Kidney capillary endothelial cell (primary cell): ENCODE measurements around the gene COASY.
A peak's percentile ranks its signal among the peaks of the same experiment; 100 is the strongest.
"Not testable (repeated sequence)": the region's sequence is repeated elsewhere in the genome, so short reads cannot be mapped to it uniquely, and the experiment has no call there.

ENCODE experiments used
- DNase-seq: peaks from one replicate; pipeline ENCODE4 v3.0.0-alpha.2; 2018; ENCODE audit warnings: low spot score

Gene COASY

GRCh38 chr17:42553161-42553818 is 8.7 kb upstream of the COASY start:
- DNase-seq: no peak

GRCh38 chr17:42553866-42554249 is 8.1 kb upstream of the COASY start:
- DNase-seq: no peak

GRCh38 chr17:42554250-42555121 is 7.5 kb upstream of the COASY start:
- peak; percentile 80 for DNase-seq

- no peak for DNase-seq
Observed at GRCh38 chr17:42555122-42555622, 6.8 kb upstream of the COASY start.

GRCh38 chr17:42555961-42556617 is 5.9 kb upstream of the COASY start:
- not testable (repeated sequence) for DNase-seq

- no peak for DNase-seq
Observed at GRCh38 chr17:42559075-42559474, 2.9 kb upstream of the COASY start.

GRCh38 chr17:42560246-42560645 is 1.7 kb upstream of the COASY start:
- DNase-seq: no peak

- DNase-seq: no peak
Observed at GRCh38 chr17:42562388-42563142, 617 bp downstream of the COASY start.

- no peak for DNase-seq
Observed at GRCh38 chr17:42563143-42563509, 1.2 kb downstream of the COASY start.

- DNase-seq: no peak
Observed at GRCh38 chr17:42563543-42563942, 1.6 kb downstream of the COASY start.

GRCh38 chr17:42563950-42564349 is 2.0 kb downstream of the COASY start:
- DNase-seq: no peak

- DNase-seq: no peak
Observed at GRCh38 chr17:42564815-42565522, 3.0 kb downstream of the COASY start.

- DNase-seq: no peak
Observed at GRCh38 chr17:42565523-42566214, 3.7 kb downstream of the COASY start.

- no peak for DNase-seq
Observed at GRCh38 chr17:42566215-42566882, 4.4 kb downstream of the COASY start.

GRCh38 chr17:42566883-42567573 is 5.1 kb downstream of the COASY start, which contains the start of gene MLX:
Gene MLX, plus strand, starts transcription at chr17:42567100. Its CDS starts 25 bp downstream, at chr17:42567125.
- DNase-seq: peak; percentile 92

GRCh38 chr17:42568341-42569111 is 6.6 kb downstream of the COASY start:
- DNase-seq: no peak

- no peak for DNase-seq
Observed at GRCh38 chr17:42571435-42572225, 9.7 kb downstream of the COASY start.

GRCh38 chr17:42573095-42573494 is 11.1 kb downstream of the COASY start:
- DNase-seq: no peak
